HG03103 (cell line): Measurements from ENCODE around the gene SLC9A1.
"Not testable (repeated sequence)": the region's sequence is repeated elsewhere in the genome, so short reads cannot be mapped to it uniquely, and the experiment has no call there.

Experiments
- ATAC-seq: cut with Tn5 transposase; IDR thresholded peaks from one replicate; pipeline ENCODE4 v1.9.1; 2021; ENCODE audit warnings: low read depth; ENCODE audit not compliant: unreplicated experiment

Gene SLC9A1

GRCh38 chr1:27135541-27136235, 19.2 kb downstream of the SLC9A1 start:
- no peak for ATAC-seq

GRCh38 chr1:27133991-27134390, 20.9 kb downstream of the SLC9A1 start:
- no peak for ATAC-seq

GRCh38 chr1:27133158-27133557, 21.8 kb downstream of the SLC9A1 start:
- no peak for ATAC-seq

GRCh38 chr1:27132624-27133023, 22.3 kb downstream of the SLC9A1 start:
- no peak for ATAC-seq

- no peak for ATAC-seq
These were observed 22.8 kb downstream of the SLC9A1 start for GRCh38 chr1:27132147-27132546.

GRCh38 chr1:27130798-27131197, 24.1 kb downstream of the SLC9A1 start:
- no peak for ATAC-seq

- ATAC-seq: no peak
These were observed 25.7 kb downstream of the SLC9A1 start for GRCh38 chr1:27129225-27129624.

GRCh38 chr1:27127419-27127818, 27.5 kb downstream of the SLC9A1 start:
- ATAC-seq: no peak

GRCh38 chr1:27126391-27126790, 28.5 kb downstream of the SLC9A1 start:
- ATAC-seq: no peak

- not testable (repeated sequence) for ATAC-seq
These were observed 29.8 kb downstream of the SLC9A1 start for GRCh38 chr1:27125125-27125524.

GRCh38 chr1:27124405-27124804, 30.5 kb downstream of the SLC9A1 start:
- no peak for ATAC-seq

- no peak for ATAC-seq
These were observed 32.3 kb downstream of the SLC9A1 start for GRCh38 chr1:27122652-27123051.

- ATAC-seq: no peak
These were observed 34.1 kb downstream of the SLC9A1 start for GRCh38 chr1:27120854-27121253.

- no peak for ATAC-seq
These were observed 36.6 kb downstream of the SLC9A1 start for GRCh38 chr1:27118440-27118689.

GRCh38 chr1:27117733-27118439, 37.0 kb downstream of the SLC9A1 start:
- no peak for ATAC-seq

GRCh38 chr1:27116697-27117096, 38.2 kb downstream of the SLC9A1 start:
- ATAC-seq: no peak

GRCh38 chr1:27116232-27116631, 38.7 kb downstream of the SLC9A1 start:
- ATAC-seq: no peak

GRCh38 chr1:27114546-27114945, 40.4 kb downstream of the SLC9A1 start:
- ATAC-seq: no peak

- ATAC-seq: no peak
These were observed 41.1 kb downstream of the SLC9A1 start for GRCh38 chr1:27113861-27114260.

GRCh38 chr1:27111626-27112573, 43.0 kb downstream of the SLC9A1 start:
- ATAC-seq: no peak

GRCh38 chr1:27109103-27109822, 45.7 kb downstream of the SLC9A1 start:
- no peak for ATAC-seq
